Upper lobe of right lung (tissue), 1 donor: ENCODE data around the gene NKX3-2. TPM values are rescaled to one million over a fixed set of nuclear protein-coding genes. Genes with fewer than 3 reads are reported as not detected.

Source experiments
- ATAC-seq: fragments of 200-7000 bp; cut with Tn5 transposase; one replicate; pipeline ENCODE4 v1.9.1; 2020; ENCODE audit warnings: mild to moderate bottlenecking, moderate library complexity
- DNase-seq: peaks from one replicate; pipeline ENCODE4 v3.0.0-alpha.2; 2020
- H3K27ac ChIP-seq: fragments of 200-600 bp; one replicate; pipeline ENCODE4 v1.8.0; 2022
- H3K27me3 ChIP-seq: fragments of 200-600 bp; one replicate; pipeline ENCODE4 v1.8.0; 2022; ENCODE audit warnings: mild to moderate bottlenecking
- H3K36me3 ChIP-seq: fragments of 200-600 bp; one replicate; pipeline ENCODE4 v1.8.0; 2022
- H3K4me1 ChIP-seq: fragments of 200-600 bp; one replicate; pipeline ENCODE4 v1.8.0; 2022
- H3K4me3 ChIP-seq: fragments of 200-600 bp; one replicate; pipeline ENCODE4 v1.8.0; 2022; ENCODE audit warnings: mild to moderate bottlenecking
- H3K9me3 ChIP-seq: fragments of 200-600 bp; one replicate; pipeline ENCODE4 v1.8.0; 2022
- intact Hi-C: fragments of 100-400 bp; cut with DNase I; formaldehyde crosslinking; loops from one replicate; pipeline ENCODE4 v1.11.0; 2022
- total RNA-seq: library from RNA; stranded (reverse); fragmentation: NEBNext Ultra II Directional; extraction: Animal tissue kit (Norgen Biotek cat#: 25700); gene quantifications from one replicate; pipeline ENCODE4 v1.2.1, GENCODE V29; 2021
- TF ChIP-seq, protein P1 (sequence below): fragments of 200-600 bp; IDR thresholded peaks from one replicate; pipeline ENCODE4 v1.8.0; 2022; ENCODE audit warnings: antibody characterized with exemption
- donor health status: DM: no; HTN: yes; CAD: no; lungs with severe emphysema.

NKX3-2 gene
- total RNA-seq, 1 donor from 2014 or later: not detected

GRCh38 chr4:13523591-13524503 is 20.5 kb downstream of the NKX3-2 start:
- intact Hi-C loops: no loop called here
- no peak overlapping the region for H3K4me3 ChIP-seq
- H3K27ac ChIP-seq: no peak overlapping the region
- ATAC-seq (no peak), DNase-seq (no peak)
- TF ChIP-seq, protein P1, sequence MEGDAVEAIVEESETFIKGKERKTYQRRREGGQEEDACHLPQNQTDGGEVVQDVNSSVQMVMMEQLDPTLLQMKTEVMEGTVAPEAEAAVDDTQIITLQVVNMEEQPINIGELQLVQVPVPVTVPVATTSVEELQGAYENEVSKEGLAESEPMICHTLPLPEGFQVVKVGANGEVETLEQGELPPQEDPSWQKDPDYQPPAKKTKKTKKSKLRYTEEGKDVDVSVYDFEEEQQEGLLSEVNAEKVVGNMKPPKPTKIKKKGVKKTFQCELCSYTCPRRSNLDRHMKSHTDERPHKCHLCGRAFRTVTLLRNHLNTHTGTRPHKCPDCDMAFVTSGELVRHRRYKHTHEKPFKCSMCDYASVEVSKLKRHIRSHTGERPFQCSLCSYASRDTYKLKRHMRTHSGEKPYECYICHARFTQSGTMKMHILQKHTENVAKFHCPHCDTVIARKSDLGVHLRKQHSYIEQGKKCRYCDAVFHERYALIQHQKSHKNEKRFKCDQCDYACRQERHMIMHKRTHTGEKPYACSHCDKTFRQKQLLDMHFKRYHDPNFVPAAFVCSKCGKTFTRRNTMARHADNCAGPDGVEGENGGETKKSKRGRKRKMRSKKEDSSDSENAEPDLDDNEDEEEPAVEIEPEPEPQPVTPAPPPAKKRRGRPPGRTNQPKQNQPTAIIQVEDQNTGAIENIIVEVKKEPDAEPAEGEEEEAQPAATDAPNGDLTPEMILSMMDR: no peak
- H3K4me1 ChIP-seq: peaks cover 14% of the 10 kb centered on the region
- no peaks in the 10 kb centered on the region for H3K36me3 ChIP-seq
- no peaks in the 10 kb centered on the region for H3K9me3 ChIP-seq
- peaks cover 96% of the 10 kb centered on the region for H3K27me3 ChIP-seq

GRCh38 chr4:13523105-13523477 is 21.2 kb downstream of the NKX3-2 start:
- TF ChIP-seq, protein P1: no peak
- intact Hi-C loops: no loop called here
- no peak overlapping the region for H3K4me3 ChIP-seq

DNA sequence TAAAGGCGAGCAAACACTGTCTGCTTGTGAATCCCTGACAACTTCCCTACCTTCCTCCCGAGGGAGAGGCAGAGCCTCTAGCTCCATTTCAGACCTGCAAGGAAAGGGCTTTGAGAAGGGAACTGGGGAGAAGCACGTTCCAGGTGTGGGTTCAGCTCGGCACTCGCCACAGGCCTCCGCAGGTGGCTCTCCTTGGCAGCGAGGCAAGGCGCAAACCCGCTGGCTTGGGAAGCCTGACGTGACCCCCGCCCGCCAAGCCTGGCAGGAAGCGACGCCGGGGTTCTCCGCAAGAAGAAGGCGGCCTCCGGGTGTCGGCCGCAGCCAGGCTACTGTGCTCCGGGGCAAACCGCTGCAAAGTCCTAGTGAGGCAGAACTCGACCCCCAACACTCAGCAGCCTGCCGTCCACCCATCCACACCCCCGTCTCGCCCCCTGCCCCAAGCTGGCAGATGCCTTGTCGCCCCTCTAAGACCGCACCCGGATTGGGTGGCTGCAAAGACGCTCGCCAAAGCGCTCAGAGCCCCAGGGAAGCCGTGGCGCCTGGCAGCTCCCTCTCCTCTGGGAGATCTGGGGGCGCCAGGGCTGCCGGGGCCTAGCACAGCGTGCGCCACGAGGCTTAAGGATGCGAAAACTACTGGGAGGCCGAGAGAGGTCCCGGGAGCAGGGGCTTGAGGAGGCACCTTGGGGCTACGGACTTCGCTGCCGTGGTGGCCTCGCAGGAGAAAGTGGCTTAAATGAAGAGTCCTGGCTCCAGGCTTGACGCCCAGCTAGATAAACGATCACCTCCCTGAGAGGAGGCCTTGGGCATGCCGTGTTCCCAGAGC is 21.8 kb downstream of the NKX3-2 start:
- Histone ChIP-seq H3K4me3 (no peak overlapping the region), H3K36me3 (no peaks in the 10 kb centered on the region), H3K4me1 (peaks cover 7% of the 10 kb centered on the region), H3K27ac (no peak overlapping the region), H3K9me3 (no peaks in the 10 kb centered on the region), H3K27me3 (peaks cover 89% of the 10 kb centered on the region)
- peak; percentile 35 for ATAC-seq
- TF ChIP-seq, protein P1: no peak
- peak; percentile 57 for DNase-seq
- intact Hi-C loops: no loop called here

More at GRCh38 chr4:13523105-13523477, 21.2 kb downstream of the NKX3-2 start:
- ATAC-seq: no peak
- H3K4me1 ChIP-seq: peaks cover 13% of the 10 kb centered on the region
- H3K36me3 ChIP-seq: no peaks in the 10 kb centered on the region
- peaks cover 91% of the 10 kb centered on the region for H3K27me3 ChIP-seq
- no peak overlapping the region for H3K27ac ChIP-seq
- no peaks in the 10 kb centered on the region for H3K9me3 ChIP-seq
- DNase-seq: no peak

GRCh38 chr4:13521047-13521446 is 23.3 kb downstream of the NKX3-2 start:
- intact Hi-C loops: no loop called here
- H3K4me1 ChIP-seq: peaks cover 7% of the 10 kb centered on the region
- TF ChIP-seq, protein P1: no peak
- no peak for DNase-seq
- no peaks in the 10 kb centered on the region for H3K36me3 ChIP-seq
- H3K27me3 ChIP-seq: peaks cover 75% of the 10 kb centered on the region
- no peak overlapping the region for H3K27ac ChIP-seq
- H3K9me3 ChIP-seq: no peaks in the 10 kb centered on the region
- ATAC-seq: no peak
- no peak overlapping the region for H3K4me3 ChIP-seq

DNA sequence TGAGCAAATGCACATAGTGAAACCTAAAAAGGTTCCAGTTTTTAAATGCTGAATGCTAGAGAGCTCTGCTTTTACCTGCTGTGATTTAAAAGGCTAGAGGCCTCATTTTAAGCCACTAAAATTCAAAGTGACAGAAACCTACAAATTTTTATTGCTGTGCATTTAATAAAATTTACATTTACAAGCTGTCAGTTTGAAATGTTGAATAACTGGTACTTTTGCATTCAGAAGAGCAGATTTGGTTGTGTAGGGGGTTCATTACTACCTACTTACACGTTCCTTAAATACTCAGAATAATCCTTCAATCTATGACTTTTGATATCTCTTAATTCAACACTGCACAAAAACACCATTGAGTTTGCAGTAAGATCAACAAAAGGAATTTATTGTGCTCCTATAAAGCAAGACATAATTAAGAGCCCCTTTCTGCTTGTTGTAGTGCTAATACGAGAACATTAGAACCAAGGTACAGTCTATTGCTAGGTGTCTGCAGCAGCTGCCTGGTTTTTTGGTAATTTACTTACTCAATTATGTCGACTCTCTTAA is 27.9 kb downstream of the NKX3-2 start:
- no peak overlapping the region for H3K4me3 ChIP-seq
- H3K9me3 ChIP-seq: no peaks in the 10 kb centered on the region
- H3K27me3 ChIP-seq: peaks cover 46% of the 10 kb centered on the region
- ATAC-seq (no peak), DNase-seq (no peak)
- TF ChIP-seq, protein P1: no peak
- no peaks in the 10 kb centered on the region for H3K4me1 ChIP-seq
- no peaks in the 10 kb centered on the region for H3K36me3 ChIP-seq
- no peak overlapping the region for H3K27ac ChIP-seq
- intact Hi-C loops: no loop called here
